ENCODE data around the gene ATG16L1.

- TF ChIP-seq, protein P1, sequence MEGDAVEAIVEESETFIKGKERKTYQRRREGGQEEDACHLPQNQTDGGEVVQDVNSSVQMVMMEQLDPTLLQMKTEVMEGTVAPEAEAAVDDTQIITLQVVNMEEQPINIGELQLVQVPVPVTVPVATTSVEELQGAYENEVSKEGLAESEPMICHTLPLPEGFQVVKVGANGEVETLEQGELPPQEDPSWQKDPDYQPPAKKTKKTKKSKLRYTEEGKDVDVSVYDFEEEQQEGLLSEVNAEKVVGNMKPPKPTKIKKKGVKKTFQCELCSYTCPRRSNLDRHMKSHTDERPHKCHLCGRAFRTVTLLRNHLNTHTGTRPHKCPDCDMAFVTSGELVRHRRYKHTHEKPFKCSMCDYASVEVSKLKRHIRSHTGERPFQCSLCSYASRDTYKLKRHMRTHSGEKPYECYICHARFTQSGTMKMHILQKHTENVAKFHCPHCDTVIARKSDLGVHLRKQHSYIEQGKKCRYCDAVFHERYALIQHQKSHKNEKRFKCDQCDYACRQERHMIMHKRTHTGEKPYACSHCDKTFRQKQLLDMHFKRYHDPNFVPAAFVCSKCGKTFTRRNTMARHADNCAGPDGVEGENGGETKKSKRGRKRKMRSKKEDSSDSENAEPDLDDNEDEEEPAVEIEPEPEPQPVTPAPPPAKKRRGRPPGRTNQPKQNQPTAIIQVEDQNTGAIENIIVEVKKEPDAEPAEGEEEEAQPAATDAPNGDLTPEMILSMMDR (conservative IDR thresholded peaks at IDR 0.05): no peak
- no peak for TF ChIP-seq ZFX (IDR thresholded peaks at IDR 0.05)
Observed at GRCh38 chr2:233210281-233210680, 41.2 kb upstream of the ATG16L1 start.

All from C4-2B (cell line).